GM21390 (cell line): ENCODE data around the gene SCRN1.

ENCODE experiments used
- ATAC-seq: cut with Tn5 transposase; IDR thresholded peaks from one replicate; pipeline ENCODE4 v1.9.1; 2021; ENCODE audit not compliant: unreplicated experiment

SCRN1 gene

GRCh38 chr7:30005464-30005863 lies 15.9 kb upstream of the SCRN1 start:
- no peak for ATAC-seq

- no peak for ATAC-seq
Measured at GRCh38 chr7:30003098-30003497, 13.5 kb upstream of the SCRN1 start.

- no peak for ATAC-seq
Measured at GRCh38 chr7:30001998-30002397, 12.4 kb upstream of the SCRN1 start.

GRCh38 chr7:29998489-29998888 lies 8.9 kb upstream of the SCRN1 start:
- ATAC-seq: no peak

GRCh38 chr7:29996321-29996720 lies 6.7 kb upstream of the SCRN1 start:
- no peak for ATAC-seq

- ATAC-seq: no peak
Measured at GRCh38 chr7:29995652-29996051, 6.1 kb upstream of the SCRN1 start.

GRCh38 chr7:29993140-29993539 lies 3.5 kb upstream of the SCRN1 start:
- ATAC-seq: no peak

- ATAC-seq: no peak
Measured at GRCh38 chr7:29991937-29992336, 2.3 kb upstream of the SCRN1 start.

GRCh38 chr7:29990931-29991330 lies 1.3 kb upstream of the SCRN1 start:
- ATAC-seq: no peak

GRCh38 chr7:29988424-29989256 lies 961 bp downstream of the SCRN1 start:
- peak; percentile 37 for ATAC-seq

- no peak for ATAC-seq
Measured at GRCh38 chr7:29987811-29988317, 1.7 kb downstream of the SCRN1 start.

GRCh38 chr7:29987083-29987482 lies 2.5 kb downstream of the SCRN1 start:
- no peak for ATAC-seq

- ATAC-seq: no peak
Measured at GRCh38 chr7:29980151-29980550, 9.4 kb downstream of the SCRN1 start.

- ATAC-seq: no peak
Measured at GRCh38 chr7:29977886-29978651, 11.5 kb downstream of the SCRN1 start.

GRCh38 chr7:29976673-29977415 lies 12.8 kb downstream of the SCRN1 start:
- no peak for ATAC-seq

- ATAC-seq: no peak
Measured at GRCh38 chr7:29976266-29976665, 13.3 kb downstream of the SCRN1 start.

GRCh38 chr7:29975561-29975960 lies 14.0 kb downstream of the SCRN1 start:
- ATAC-seq: no peak

GRCh38 chr7:29974286-29974685 lies 15.3 kb downstream of the SCRN1 start:
- ATAC-seq: no peak

- ATAC-seq: no peak
Measured at GRCh38 chr7:29972315-29972669, 17.3 kb downstream of the SCRN1 start.

- no peak for ATAC-seq
Measured at GRCh38 chr7:29971566-29972314, 17.9 kb downstream of the SCRN1 start.

- ATAC-seq: no peak
Measured at GRCh38 chr7:29970158-29970557, 19.4 kb downstream of the SCRN1 start.
